ENCODE data around the gene PPM1J.

PPM1J gene

DNA sequence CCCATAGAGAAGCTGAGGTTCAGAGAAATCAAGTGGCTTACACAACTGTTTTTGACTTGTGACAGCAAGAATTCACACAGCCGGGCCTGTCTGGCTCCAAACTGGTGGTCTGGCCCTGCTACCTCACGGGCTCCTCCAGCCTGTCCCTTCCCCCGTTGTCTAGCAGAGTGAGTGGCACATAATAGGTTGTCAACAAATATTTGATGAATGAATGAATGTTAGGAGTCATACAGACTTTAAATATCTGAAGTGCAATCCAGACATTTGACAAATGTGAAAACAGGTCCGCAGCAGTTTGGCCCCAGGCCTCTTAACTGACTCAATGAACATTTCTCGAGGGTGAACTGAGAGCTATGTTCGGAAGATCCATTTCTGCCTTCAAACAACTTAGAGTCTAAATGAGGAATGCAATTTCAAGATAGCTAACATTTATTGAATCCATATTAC lies 7.1 kb downstream of the PPM1J start:
- TF ChIP-seq POLR2A (IDR thresholded peaks at IDR 0.05; ENCODE audit: extremely low read depth, insufficient read length) (no peak), MYC (IDR thresholded peaks at IDR 0.05; ENCODE audit: low read depth, low read length) (no peak)
- TF ChIP-seq, protein P1, sequence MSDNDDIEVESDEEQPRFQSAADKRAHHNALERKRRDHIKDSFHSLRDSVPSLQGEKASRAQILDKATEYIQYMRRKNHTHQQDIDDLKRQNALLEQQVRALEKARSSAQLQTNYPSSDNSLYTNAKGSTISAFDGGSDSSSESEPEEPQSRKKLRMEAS (IDR thresholded peaks at IDR 0.05; ENCODE audit: low read depth, low read length), result no peak
- TF ChIP-seq, protein P2, sequence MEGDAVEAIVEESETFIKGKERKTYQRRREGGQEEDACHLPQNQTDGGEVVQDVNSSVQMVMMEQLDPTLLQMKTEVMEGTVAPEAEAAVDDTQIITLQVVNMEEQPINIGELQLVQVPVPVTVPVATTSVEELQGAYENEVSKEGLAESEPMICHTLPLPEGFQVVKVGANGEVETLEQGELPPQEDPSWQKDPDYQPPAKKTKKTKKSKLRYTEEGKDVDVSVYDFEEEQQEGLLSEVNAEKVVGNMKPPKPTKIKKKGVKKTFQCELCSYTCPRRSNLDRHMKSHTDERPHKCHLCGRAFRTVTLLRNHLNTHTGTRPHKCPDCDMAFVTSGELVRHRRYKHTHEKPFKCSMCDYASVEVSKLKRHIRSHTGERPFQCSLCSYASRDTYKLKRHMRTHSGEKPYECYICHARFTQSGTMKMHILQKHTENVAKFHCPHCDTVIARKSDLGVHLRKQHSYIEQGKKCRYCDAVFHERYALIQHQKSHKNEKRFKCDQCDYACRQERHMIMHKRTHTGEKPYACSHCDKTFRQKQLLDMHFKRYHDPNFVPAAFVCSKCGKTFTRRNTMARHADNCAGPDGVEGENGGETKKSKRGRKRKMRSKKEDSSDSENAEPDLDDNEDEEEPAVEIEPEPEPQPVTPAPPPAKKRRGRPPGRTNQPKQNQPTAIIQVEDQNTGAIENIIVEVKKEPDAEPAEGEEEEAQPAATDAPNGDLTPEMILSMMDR (IDR thresholded peaks at IDR 0.05; ENCODE audit: low read depth, low read length), result no peak
- no peak overlapping the region for H3K4me3 ChIP-seq (ENCODE audit: low read depth, low read length)

DNA sequence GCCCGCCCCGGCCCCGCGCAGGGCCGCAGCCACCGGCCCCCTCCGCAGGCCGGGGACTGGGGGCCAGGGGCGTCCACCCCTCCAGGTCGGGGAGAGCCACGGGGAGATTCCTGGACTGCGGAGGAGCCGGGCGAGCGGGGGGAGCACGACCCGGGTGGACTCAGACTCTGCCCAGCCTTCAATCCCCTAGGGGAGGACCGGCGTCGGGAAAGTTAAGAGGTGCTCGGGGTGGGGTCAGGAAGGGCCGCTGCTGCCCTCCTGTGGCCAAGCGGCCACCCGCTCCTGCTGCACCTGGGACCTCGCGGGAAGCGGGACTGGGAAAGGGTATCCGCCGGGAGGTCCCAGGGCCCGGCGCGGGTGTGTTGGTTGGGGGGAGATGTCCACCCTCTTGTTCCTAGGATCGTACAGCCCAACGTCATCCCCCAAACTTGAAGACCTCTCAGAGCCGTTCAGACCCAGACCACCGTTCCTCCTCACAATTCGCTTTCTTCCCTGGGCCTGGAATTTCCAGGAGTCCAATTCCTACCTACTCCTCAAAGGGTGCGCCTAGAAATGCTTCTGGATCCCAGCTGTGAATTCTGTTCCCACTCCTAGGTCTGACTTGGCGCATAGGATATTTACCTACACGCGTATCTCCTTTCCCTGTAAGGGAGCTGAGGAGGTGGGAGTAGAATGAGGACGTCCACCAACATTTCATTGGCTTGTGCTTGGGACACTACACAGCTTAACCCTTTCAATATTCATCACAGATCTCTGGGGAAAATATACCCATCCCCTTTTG lies 7.7 kb downstream of the PPM1J start:
- H3K4me3 ChIP-seq (ENCODE audit: low read depth, low read length), result peak overlapping the region; percentile 48
- TF ChIP-seq, protein P2 (IDR thresholded peaks at IDR 0.05; ENCODE audit: low read depth, low read length), result peak; percentile 85
- TF ChIP-seq, protein P1 (IDR thresholded peaks at IDR 0.05; ENCODE audit: low read depth, low read length), result no peak
- peak; percentile 87 for DNase-seq (ENCODE audit: low read depth)

More for the DNA sequence above, 7.1 kb downstream of the PPM1J start:
- no peak for DNase-seq (ENCODE audit: low read depth)

DNA sequence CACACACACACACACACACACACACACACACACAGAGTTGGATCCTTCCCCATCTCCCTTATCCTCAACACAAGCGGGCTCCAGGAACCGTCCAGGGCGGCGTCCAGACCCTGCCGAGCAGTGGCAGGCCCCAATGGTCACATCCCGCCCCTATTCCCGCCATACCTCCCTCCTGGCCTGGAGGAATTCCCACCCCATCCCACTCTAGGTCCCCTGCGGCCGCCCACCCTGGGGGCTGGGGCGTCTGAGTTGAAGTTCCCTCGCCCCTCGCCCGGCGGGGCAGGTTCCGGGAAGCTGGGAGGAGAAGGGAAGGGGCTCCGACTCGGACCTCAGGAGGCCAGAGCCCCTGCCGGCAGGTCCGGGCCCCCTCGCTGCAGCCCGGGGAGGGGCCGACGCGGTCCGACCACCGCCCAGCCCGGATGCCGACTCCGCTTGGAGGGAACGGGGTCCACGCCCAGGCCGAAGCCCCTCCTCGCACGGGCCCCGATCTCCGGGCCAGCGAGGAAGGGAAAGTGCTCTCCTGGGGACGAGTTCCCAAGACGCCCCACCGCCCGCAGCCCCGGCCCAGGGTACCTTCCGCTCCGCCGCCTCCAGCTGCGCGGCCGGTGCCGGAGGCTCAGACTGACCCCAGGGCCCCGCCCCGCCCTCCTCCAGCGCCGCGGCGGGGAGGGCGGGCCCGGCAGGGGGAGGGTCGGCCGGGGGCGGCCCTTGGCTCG lies 8.5 kb downstream of the PPM1J start, which contains the start of gene RHOC:
TSS of gene RHOC (minus strand) at position 623 of the 716 bp plus-strand sequence. CDS start 3,328 bp downstream, outside the sequence.
- peak; percentile 79 for DNase-seq (ENCODE audit: low read depth)
- H3K4me3 ChIP-seq (ENCODE audit: low read depth, low read length), result peak within 1 kb of the TSS; percentile 50
- TF ChIP-seq, protein P2 (IDR thresholded peaks at IDR 0.05; ENCODE audit: low read depth, low read length), result no peak
- TF ChIP-seq POLR2A (IDR thresholded peaks at IDR 0.05; ENCODE audit: extremely low read depth, insufficient read length), result peak; percentile 36

DNA sequence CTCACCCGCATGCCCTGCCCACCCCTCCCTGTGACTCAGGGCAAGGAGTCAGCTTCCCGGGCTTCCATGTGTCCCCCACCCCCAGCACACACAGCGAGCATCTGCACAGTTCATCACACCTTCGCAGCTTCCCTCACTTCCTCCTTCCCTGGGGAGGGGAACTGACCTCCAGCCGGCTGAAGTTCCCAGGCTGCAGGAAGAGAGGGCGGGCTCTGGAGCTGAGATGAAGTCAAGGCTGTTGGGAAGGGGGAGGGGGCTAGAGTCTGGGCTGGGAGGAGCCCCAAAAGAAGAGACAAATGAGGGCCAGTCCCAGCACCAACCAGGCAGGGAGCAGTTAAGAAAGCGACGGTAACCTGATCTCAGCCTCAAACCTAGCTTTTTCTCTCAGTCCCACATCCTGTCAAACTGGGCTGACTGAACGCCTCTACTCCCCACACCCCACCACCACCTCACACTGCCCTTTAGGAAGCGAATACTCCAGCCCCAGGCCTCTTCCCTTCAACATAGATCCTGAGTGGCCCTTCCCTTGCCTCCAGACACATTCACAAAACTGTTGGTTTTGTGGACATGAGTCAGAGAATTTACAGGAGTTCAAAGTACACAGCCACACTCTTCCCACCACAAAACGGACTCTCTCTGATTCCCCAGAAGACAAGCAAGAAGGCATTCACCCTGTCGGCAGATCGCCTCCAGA lies 10.1 kb downstream of the PPM1J start:
- TF ChIP-seq MYC (IDR thresholded peaks at IDR 0.05; ENCODE audit: low read depth, low read length) (0 out of 2 replicates have a peak, but pooled peaks have one; percentile 36), POLR2A (IDR thresholded peaks at IDR 0.05; ENCODE audit: extremely low read depth, insufficient read length) (peak; percentile 65)
- TF ChIP-seq, protein P2 (IDR thresholded peaks at IDR 0.05; ENCODE audit: low read depth, low read length), result no peak
- TF ChIP-seq, protein P1 (IDR thresholded peaks at IDR 0.05; ENCODE audit: low read depth, low read length), result peak; percentile 40
- H3K4me3 ChIP-seq (ENCODE audit: low read depth, low read length), result peak overlapping the region; percentile 37
- peak; percentile 93 for DNase-seq (ENCODE audit: low read depth)

DNA sequence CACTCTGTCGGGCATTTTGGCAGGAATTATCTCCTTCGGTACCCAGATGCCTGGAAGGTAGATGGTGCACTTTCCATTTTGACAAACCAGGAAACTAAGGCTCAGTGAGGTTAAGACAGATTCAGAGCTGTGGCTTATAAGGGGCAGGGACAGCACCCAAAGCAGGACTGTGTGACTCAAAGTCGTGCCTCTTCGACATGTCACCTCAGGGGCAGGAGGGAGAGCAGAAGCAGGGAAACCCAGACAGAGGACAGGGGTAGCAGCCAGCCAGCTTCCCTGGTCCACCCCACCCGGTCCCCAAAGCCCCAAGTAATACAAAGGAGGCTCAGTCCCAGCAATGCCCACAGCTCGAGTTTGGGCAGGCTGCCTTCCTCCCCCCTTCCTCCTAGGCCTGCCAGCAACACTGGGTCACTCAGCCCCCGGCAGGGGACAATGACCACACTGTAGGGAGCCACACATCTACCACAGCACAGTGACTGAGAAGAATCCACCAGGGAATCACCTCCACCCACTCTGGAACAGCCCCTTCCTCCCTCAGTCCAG lies 10.7 kb downstream of the PPM1J start:
- TF ChIP-seq MYC (IDR thresholded peaks at IDR 0.05; ENCODE audit: low read depth, low read length) (no peak), POLR2A (IDR thresholded peaks at IDR 0.05; ENCODE audit: extremely low read depth, insufficient read length) (no peak)
- TF ChIP-seq, protein P1 (IDR thresholded peaks at IDR 0.05; ENCODE audit: low read depth, low read length), result no peak
- TF ChIP-seq, protein P2 (IDR thresholded peaks at IDR 0.05; ENCODE audit: low read depth, low read length), result no peak
- no peak overlapping the region for H3K4me3 ChIP-seq (ENCODE audit: low read depth, low read length)

More for the DNA sequence above, 10.7 kb downstream of the PPM1J start:
- no peak for DNase-seq (ENCODE audit: low read depth)

Measured in NB4 (cell line).